Skin of body (tissue), 2 donors: Measurements from ENCODE around the gene PRPF6. TPM values are rescaled to one million over a fixed set of nuclear protein-coding genes. Genes with fewer than 3 reads are reported as not detected.
"Not testable (repeated sequence)": the region's sequence is repeated elsewhere in the genome, so short reads cannot be mapped to it uniquely, and the experiment has no call there.

Experiments used
- DNase-seq: peaks from one replicate; lab custom pipeline; 2025; lab: John Stamatoyannopoulos, UW
- total RNA-seq: library from RNA; depleted of rRNA; stranded (reverse); fragments of >200 nt; gene quantifications from one replicate; pipeline ENCODE4 v1.2.3, GENCODE V29; 2014

PRPF6 gene
- total RNA-seq, 1 donor from 2014 or later = 39.9 TPM

GRCh38 chr20:63972312-63973159 lies 8.4 kb upstream of the PRPF6 start:
- DNase-seq = no peak

DNA sequence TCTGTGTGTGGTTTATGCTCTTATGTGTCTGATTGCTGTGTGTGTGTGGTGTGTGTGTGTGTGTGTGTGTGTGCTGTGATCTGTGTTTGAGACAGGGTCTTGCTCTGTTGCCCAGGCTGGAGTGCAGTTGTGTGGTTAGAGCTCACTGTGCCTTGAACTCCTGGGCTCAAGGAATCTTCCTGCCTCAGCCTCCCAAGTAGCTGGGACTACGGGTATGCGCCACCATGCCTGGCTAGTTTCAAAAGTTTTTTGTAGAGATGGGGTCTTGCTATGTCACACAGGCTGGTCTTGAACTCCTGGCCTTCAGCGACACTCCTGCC lies 7.8 kb upstream of the PRPF6 start:
- no peak for DNase-seq

DNA sequence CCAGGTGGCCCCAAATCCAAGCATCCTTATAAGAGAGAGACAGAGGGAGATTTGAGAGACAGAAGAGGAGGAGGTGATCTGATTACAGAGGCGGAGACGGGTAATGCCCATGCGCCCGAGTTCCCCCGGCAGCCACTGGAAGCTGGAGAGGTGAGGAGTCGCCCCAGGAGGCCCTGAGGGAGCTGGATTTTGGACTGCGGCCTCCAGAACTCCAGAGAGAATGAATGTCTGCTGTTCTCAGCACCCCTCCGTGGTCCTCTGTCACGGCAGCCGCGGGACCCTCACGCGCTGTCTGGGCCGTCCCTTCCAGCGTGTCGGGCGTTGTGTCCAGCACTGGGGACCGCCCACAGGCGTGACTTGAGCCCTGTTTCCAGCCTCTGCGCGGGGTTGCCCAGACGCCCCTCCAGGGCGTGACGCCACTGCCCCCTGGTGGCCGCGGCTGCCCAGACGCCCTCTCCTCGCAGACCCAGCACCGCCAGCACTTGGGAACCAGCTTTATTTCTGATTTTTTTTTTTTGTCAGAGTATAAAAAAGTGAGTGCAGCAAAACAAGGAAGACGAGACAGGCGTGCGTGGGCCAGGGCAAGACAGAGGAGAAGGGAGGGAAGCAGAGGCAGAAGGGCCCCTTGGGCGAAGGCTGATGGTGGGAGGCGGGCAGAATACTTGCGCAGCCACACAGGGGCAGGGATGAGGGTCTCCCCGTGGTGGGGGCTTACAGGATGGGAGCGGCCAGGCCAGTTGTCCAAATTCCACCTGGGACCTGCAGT lies 7.1 kb upstream of the PRPF6 start:
- peak; percentile 63 for DNase-seq

DNA sequence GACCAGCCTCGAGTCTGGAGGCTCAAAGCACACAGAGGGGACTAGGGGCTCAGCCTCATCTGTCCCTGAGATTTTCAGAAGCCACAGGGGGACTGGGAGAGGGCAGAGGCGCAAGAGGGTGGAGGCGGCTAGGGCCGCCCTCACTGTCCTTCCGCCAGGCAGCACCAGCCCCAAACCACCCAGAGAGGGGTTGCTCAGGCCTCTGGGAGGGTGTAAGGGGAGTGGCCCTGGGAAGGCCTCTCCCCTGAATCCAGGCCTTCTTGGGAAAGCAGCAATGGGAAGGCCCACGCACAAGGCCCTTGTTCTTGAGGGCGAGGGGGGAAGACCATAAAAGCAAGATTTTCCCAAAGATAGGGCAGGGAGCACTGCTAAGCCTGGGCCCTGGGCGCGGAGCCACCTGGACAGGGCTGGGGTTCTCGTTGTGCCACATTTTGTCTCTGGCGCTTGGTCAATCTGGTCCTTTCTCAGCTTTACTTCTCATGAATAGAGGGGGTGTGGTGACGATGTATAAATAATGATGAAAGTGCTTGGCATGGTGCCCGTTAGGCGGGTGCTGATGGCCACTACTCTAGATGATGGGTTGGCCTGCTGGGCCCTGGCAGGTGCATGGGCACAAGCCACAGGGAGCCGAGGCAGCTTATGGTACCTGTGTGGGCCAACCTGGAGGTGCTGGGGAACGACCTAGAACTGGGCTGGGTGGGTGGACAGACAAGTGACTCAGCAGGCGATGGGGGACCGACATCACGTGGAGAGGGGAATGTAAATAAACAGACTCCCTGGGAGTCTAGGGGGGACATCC lies 6.3 kb upstream of the PRPF6 start:
- DNase-seq = no peak

DNA sequence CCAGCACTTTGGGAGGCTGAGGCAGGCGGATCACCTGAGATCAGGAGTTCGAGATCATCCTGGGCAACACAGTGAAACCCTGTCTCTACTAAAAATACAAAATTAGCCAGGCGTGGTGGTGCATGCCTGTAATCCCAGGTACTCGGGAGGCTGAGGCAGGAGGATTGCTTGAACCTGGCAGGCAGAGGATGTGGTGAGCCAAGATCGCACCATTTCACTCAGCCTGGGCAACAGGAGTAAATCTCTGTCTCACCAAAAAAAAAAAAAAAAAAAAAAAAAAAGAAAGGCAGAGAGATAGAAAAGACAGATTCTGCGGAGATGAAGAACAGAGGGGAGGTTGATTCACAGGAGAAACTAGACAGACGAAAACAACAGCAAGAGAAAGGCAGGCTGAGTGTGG lies 4.4 kb upstream of the PRPF6 start:
- not testable (repeated sequence) for DNase-seq

DNA sequence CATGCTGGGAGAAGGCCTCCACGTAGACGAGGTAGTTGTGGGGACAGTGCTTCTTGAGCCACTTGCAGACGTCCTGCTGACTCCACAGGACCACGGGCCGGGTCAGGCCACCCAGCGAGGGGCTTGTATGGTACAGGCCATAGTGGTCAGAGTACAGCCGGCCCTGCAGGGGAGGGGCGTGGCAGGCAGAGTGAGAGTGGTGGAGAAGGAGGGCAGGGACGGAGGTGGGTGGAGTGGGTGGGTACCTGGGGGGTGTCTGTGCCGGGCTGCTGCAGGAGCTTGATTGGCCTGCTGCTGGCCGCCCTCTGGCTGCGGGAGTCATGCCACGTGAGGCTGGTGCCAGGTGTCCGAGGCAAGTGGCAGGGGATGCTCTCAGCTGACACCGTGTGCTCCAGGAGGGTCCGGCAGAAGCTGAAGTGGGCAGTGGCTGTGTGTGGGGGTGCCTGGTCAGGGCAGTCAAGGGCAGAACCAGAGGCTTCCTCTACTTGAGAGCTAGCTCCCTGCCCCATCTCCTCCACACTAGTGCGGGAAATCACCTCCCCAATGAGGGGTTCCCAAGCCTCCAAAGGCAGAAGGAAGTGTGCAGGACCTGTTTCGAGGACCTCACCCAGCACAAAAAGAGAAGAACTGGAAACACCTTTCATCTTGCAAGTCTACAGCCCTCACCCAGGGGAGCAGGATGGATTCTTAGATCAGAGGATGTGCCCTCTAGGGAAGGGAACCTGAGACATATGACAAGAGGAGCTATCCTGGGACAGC lies 3.8 kb upstream of the PRPF6 start:
- no peak for DNase-seq

GRCh38 chr20:63977739-63978276 lies 3.1 kb upstream of the PRPF6 start:
- no peak for DNase-seq

GRCh38 chr20:63978319-63979228 lies 2.4 kb upstream of the PRPF6 start:
- DNase-seq = no peak

DNA sequence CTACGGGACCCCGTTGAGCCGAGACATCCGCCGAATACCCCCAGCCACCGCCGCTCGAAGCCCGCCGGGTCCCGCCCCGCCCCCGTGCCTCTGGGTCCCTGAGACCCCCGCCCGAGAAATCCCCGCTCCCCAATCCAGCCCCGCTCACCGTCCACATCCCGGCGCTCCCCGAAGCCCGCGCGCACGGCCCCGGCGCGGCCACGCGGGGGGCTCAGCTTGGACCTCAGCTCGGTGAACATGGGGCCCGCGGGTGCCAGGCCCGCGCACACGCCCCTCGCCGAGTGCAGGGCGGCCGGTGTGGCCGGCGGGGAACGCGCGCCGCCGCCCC lies 1.7 kb upstream of the PRPF6 start:
- no peak for DNase-seq

DNA sequence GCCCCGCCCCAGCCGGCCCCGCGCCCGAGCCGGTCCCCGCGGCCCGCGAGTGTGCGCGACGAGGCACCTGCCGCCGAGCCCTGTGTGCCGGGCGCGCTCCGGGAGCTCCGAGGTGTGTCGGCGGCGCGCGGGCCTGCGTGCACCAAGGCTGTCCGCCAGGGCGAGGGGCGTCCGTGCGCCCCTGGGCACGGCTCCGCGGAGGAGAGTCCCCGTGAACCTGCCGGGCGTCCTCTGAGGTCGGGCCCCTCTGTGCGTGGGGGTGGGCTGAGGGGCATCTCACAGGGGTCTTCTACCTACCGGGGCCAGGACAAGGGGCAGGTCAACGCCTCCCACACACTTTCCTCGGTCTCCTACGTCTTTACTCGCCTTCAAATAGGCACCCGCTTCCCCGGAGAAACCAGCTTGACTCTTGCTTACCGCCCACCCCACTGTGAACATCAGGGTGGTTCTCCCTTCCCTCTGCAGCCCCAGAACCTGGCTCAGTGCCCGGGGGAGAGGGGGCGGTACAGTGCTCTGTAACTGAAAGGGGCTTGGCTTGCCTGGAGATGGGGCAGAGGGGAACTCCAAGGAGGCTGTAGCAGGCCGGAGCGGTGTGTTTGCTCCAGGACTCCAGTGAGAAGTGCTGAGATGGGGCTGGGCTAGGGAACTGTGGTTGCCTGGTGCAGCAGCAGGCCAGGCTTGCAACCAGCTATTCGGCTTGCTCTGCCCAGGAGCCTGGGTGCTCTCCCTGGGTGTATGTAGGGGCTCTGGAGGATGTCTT lies 1.2 kb upstream of the PRPF6 start, which contains the start of gene SAMD10:
Gene SAMD10 (minus strand): TSS at position 86 of the 760 bp plus-strand sequence. CDS start 175 bp downstream, outside the sequence.
- DNase-seq = peak; percentile 67

DNA sequence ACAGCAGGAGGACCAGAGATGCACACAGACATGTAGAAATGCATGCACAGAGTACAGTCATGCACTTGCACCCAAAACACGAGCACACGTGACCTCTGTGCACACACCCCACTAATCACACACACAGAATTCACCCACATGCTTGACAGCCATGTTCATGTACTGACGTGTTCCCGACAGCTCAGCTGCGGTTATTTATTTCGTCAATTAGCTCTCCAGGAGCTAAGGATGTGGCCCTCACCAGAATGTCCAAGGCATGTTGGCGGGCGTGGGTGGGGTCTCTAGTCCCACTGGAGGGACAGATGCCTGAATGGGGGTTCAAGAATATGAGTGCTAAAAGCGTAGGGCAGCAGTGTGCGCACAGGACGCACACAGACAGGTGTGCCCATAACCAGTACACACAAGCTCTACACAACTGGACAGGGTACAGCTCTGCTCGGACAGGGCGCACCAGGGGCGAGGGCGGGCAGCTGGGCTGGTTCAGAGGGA lies 571 bp upstream of the PRPF6 start:
- DNase-seq = peak; percentile 67

- DNase-seq = no peak
Observed at GRCh38 chr20:63982937-63983336, 2.0 kb downstream of the PRPF6 start.

DNA sequence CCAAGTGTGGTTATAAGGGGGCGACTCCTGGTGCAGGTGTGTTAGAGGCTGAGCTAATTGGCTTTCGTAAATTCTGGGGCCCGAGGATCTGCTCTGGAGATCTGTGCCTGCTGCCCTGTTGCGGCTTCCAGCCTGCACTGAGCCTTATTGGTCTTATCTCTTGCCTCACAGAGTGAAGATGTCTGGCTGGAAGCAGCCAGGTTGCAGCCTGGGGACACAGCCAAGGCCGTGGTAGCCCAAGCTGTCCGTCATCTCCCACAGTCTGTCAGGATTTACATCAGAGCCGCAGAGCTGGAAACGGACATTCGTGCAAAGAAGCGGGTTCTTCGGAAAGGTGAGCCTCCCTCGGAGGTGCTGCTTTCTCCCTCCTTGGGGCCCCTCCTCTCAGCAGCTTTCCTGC lies 20.0 kb downstream of the PRPF6 start:
- DNase-seq = no peak

- no peak for DNase-seq
Observed at GRCh38 chr20:64001607-64002011, 20.7 kb downstream of the PRPF6 start.

GRCh38 chr20:64003960-64004725 lies 23.2 kb downstream of the PRPF6 start:
- no peak for DNase-seq

- DNase-seq = no peak
Observed at GRCh38 chr20:64005394-64005793, 24.5 kb downstream of the PRPF6 start.

DNA sequence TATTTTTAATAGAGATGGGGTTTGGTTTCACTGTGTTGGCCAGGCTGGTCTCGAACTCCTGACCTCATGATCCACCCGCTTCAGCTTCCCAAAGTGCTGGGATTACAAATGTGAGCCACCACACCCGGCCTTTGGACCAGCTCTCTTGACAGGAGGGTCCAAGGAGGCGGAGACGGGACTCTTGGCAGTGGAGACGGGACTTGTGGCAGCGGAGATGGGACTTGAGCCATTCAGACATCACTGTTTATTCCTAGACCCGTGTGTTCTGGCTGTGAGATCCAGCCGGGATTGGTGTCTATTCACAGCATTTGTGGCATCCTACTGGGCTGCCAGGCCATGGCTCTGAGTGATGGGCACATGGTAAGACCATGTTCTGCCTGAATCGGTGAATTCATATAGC lies 25.6 kb downstream of the PRPF6 start:
- no peak for DNase-seq

- DNase-seq = no peak
Observed at GRCh38 chr20:64006902-64007301, 26.0 kb downstream of the PRPF6 start.
